ENCODE measurements around the gene TRIM17. TPM values are rescaled to one million over a fixed set of nuclear protein-coding genes. Genes with fewer than 3 reads are reported as not detected.

Gene TRIM17
- total and polyA plus RNA-seq, 7 donors, result 0.44 to 0.95 TPM; not detected in 5

- DNase-seq, result peak; percentile 39
- H3K27me3 ChIP-seq, result no peaks in the 10 kb centered on the region
- no peak overlapping the region for H3K27ac ChIP-seq
- WGBS, 2 donors, result 89 to 90% methylated on average over 10 of the region's 10 CpGs
- intact Hi-C loops (cut with DNase I), result loop anchor here (5.0 kb wide), 1 partner anchor 258 kb away; no protein-coding TSS in a partner anchor
- H3K36me3 ChIP-seq, result peaks cover 0 to 13% (median 6%) of the 10 kb centered on the region in 4 donors
- no peaks in the 10 kb centered on the region for H3K9me3 ChIP-seq
- no peak overlapping the region for H3K4me3 ChIP-seq
- TF ChIP-seq POLR2A (IDR thresholded peaks at IDR 0.05) (no peak), POLR2AphosphoS5 (IDR thresholded peaks at IDR 0.05) (no peak), EP300 (IDR thresholded peaks at IDR 0.05) (no peak), CTCF (IDR thresholded peaks at IDR 0.05) (no peak)
- peaks cover 0 to 9% (median 0%) of the 10 kb centered on the region in 4 donors for H3K4me1 ChIP-seq
These were observed 26.0 kb downstream of the TRIM17 start for GRCh38 chr1:228390649-228391048.

- no peaks in the 10 kb centered on the region for H3K4me1 ChIP-seq
- DNase-seq, result peak; percentile 26
These were observed 29.3 kb downstream of the TRIM17 start for GRCh38 chr1:228387321-228387720.

GRCh38 chr1:228385232-228385631, 31.4 kb downstream of the TRIM17 start:
- peaks cover 0 to 11% (median 0%) of the 10 kb centered on the region in 3 donors for H3K27me3 ChIP-seq
- no peak overlapping the region for H3K4me3 ChIP-seq
- H3K36me3 ChIP-seq, result no peaks in the 10 kb centered on the region
- no peaks in the 10 kb centered on the region for H3K9me3 ChIP-seq
- no peak for TF ChIP-seq POLR2A (IDR thresholded peaks at IDR 0.05)
- no peak for TF ChIP-seq CTCF (IDR thresholded peaks at IDR 0.05)
- intact Hi-C loops (cut with DNase I), result no loop called here
- no peak for DNase-seq
- no peaks in the 10 kb centered on the region for H3K4me1 ChIP-seq
- no peak overlapping the region for H3K27ac ChIP-seq

More at GRCh38 chr1:228387321-228387720, 29.3 kb downstream of the TRIM17 start:
- Histone ChIP-seq H3K27ac (no peak overlapping the region), H3K27me3 (peaks cover 0 to 8% (median 0%) of the 10 kb centered on the region in 3 donors), H3K9me3 (no peaks in the 10 kb centered on the region), H3K4me3 (no peak overlapping the region), H3K36me3 (no peaks in the 10 kb centered on the region)
- intact Hi-C loops (cut with DNase I), result no loop called here
- TF ChIP-seq POLR2AphosphoS5 (IDR thresholded peaks at IDR 0.05), result no peak
- TF ChIP-seq POLR2A (IDR thresholded peaks at IDR 0.05), result no peak
- TF ChIP-seq EP300 (IDR thresholded peaks at IDR 0.05), result no peak
- no peak for TF ChIP-seq CTCF (IDR thresholded peaks at IDR 0.05)

GRCh38 chr1:228383773-228384172, 32.9 kb downstream of the TRIM17 start:
- no peak for DNase-seq
- TF ChIP-seq POLR2AphosphoS5 (IDR thresholded peaks at IDR 0.05), result no peak
- no peak for TF ChIP-seq EP300 (IDR thresholded peaks at IDR 0.05)
- no peak for TF ChIP-seq CTCF (IDR thresholded peaks at IDR 0.05)
- no peak for TF ChIP-seq POLR2A (IDR thresholded peaks at IDR 0.05)
- no peak overlapping the region for H3K27ac ChIP-seq
- H3K27me3 ChIP-seq, result peaks cover 0 to 24% (median 0%) of the 10 kb centered on the region in 3 donors
- intact Hi-C loops (cut with DNase I), result no loop called here
- WGBS, 2 donors, result 48 to 87% methylated on average over 2 of the region's 2 CpGs
- peaks cover 0 to 10% (median 7%) of the 10 kb centered on the region in 4 donors for H3K4me1 ChIP-seq
- no peak overlapping the region for H3K4me3 ChIP-seq
- no peaks in the 10 kb centered on the region for H3K36me3 ChIP-seq
- H3K9me3 ChIP-seq, result no peaks in the 10 kb centered on the region

- Histone ChIP-seq H3K9me3 (no peaks in the 10 kb centered on the region), H3K27ac (no peak overlapping the region), H3K4me3 (no peak overlapping the region), H3K36me3 (no peaks in the 10 kb centered on the region), H3K4me1 (peaks cover 0 to 18% (median 16%) of the 10 kb centered on the region in 4 donors), H3K27me3 (peaks cover 0 to 26% (median 0%) of the 10 kb centered on the region in 3 donors)
- TF ChIP-seq POLR2A (IDR thresholded peaks at IDR 0.05) (no peak), POLR2AphosphoS5 (IDR thresholded peaks at IDR 0.05) (no peak), EP300 (IDR thresholded peaks at IDR 0.05) (no peak), CTCF (IDR thresholded peaks at IDR 0.05) (no peak)
- 10 to 59% methylated on average over 2 of the region's 2 CpGs for WGBS, 2 donors
- DNase-seq, result no peak
- intact Hi-C loops (cut with DNase I), result no loop called here
These were observed 35.3 kb downstream of the TRIM17 start for GRCh38 chr1:228381356-228381755.
